SU-DHL-6 (cell line): Measurements from ENCODE around the gene GABRR1.

Experiments used
- H2AFZ ChIP-seq: fragments of 200-600 bp; sonication (generic); 2 replicates; pipeline ENCODE4 v1.6.1; 2014; ENCODE audit warnings: low read depth, mild to moderate bottlenecking, moderate library complexity, mixed read lengths, antibody characterized with exemption, low read length; ENCODE audit not compliant: severe bottlenecking
- H3F3A ChIP-seq: fragments of 200-600 bp; shearing (Covaris generic); 2 replicates; pipeline ENCODE4 v1.6.0; 2016; ENCODE audit warnings: antibody characterized with exemption, mild to moderate bottlenecking; ENCODE audit not compliant: insufficient read depth
- H3K27ac ChIP-seq: fragments of 200-600 bp; sonication (generic); 2 replicates; pipeline ENCODE4 v1.5.1; 2016; ENCODE audit warnings: low read depth, mild to moderate bottlenecking, low read length, moderate library complexity, mixed read lengths
- H3K27me3 ChIP-seq: fragments of 200-600 bp; sonication (generic), shearing (Covaris generic); 2 replicates; pipeline ENCODE4 v1.6.0; 2014; ENCODE audit warnings: mild to moderate bottlenecking, low read length
- H3K36me3 ChIP-seq: fragments of 200-600 bp; sonication (generic); 2 replicates; pipeline ENCODE4 v1.6.1; 2014; ENCODE audit warnings: mild to moderate bottlenecking, low read length, mixed read lengths
- H3K4me2 ChIP-seq: fragments of 300-600, 200-600 bp; shearing (Covaris generic), sonication (generic); 2 replicates; pipeline ENCODE4 v1.6.0; 2014; ENCODE audit warnings: low read length, low read depth, mild to moderate bottlenecking; ENCODE audit not compliant: poor library complexity, severe bottlenecking
- H3K4me3 ChIP-seq: fragments of 200-600 bp; sonication (generic); 2 replicates; pipeline ENCODE4 v1.5.1; 2014; ENCODE audit warnings: antibody characterized with exemption, low read length, mild to moderate bottlenecking, mixed read lengths; ENCODE audit not compliant: insufficient read depth, poor library complexity, severe bottlenecking
- H3K79me2 ChIP-seq: fragments of 200-600 bp; sonication (generic); 2 replicates; pipeline ENCODE4 v1.6.1; 2014; ENCODE audit warnings: mild to moderate bottlenecking, low read length, moderate library complexity; ENCODE audit not compliant: insufficient read depth
- H3K9ac ChIP-seq: fragments of 200-600 bp; sonication (generic); 2 replicates; pipeline ENCODE4 v1.7.0; 2014; ENCODE audit warnings: mild to moderate bottlenecking, low read length
- H3K9me2 ChIP-seq: fragments of 200-600 bp; sonication (generic); replicated peaks from 2 replicates; pipeline ENCODE4 v1.6.1; 2014; ENCODE audit warnings: low read length; ENCODE audit not compliant: insufficient read depth
- H3K9me3 ChIP-seq: fragments of 200-600 bp; sonication (generic); 2 replicates; pipeline ENCODE4 v1.6.1; 2014; ENCODE audit warnings: low read length, mixed read lengths; ENCODE audit not compliant: insufficient read depth
- H4K20me1 ChIP-seq: fragments of 200-600 bp; sonication (generic); 2 replicates; pipeline ENCODE4 v1.6.1; 2014; ENCODE audit warnings: low read depth, mild to moderate bottlenecking, antibody characterized with exemption, low read length, moderate library complexity, mixed read lengths
- CTCF ChIP-seq: fragments of 200-600 bp; sonication (generic); IDR thresholded peaks from one replicate; pipeline ENCODE4 v1.5.1; 2017; ENCODE audit warnings: antibody characterized with exemption, mild to moderate bottlenecking, low read length, moderate library complexity; ENCODE audit not compliant: insufficient read depth, poor library complexity, severe bottlenecking
- EZH2phosphoT487 ChIP-seq: fragments of 200-600 bp; sonication (generic), shearing (Covaris generic); conservative IDR thresholded peaks from 2 replicates; pipeline ENCODE4 v1.6.1; 2018; ENCODE audit warnings: mild to moderate bottlenecking, antibody characterized with exemption, low read length, moderate library complexity, mixed read lengths

GABRR1 gene

GRCh38 chr6:89140347-89141156 is 76.6 kb downstream of the GABRR1 start:
- H3K9me3 ChIP-seq: no peaks in the 10 kb centered on the region

GRCh38 chr6:89139509-89140346 is 77.4 kb downstream of the GABRR1 start:
- Histone ChIP-seq H2AFZ (no peak overlapping the region), H4K20me1 (no peaks in the 10 kb centered on the region), H3K79me2 (no peaks in the 10 kb centered on the region), H3K9ac (no peak overlapping the region), H3K4me2 (no peak overlapping the region), H3K36me3 (no peaks in the 10 kb centered on the region), H3F3A (peaks cover 3% of the 10 kb centered on the region), H3K4me3 (no peak overlapping the region), H3K9me2 (no peaks in the 10 kb centered on the region), H3K27ac (no peak overlapping the region), H3K9me3 (no peaks in the 10 kb centered on the region), H3K27me3 (no peaks in the 10 kb centered on the region)
- TF ChIP-seq CTCF (no peak), EZH2phosphoT487 (no peak)

More at GRCh38 chr6:89140347-89141156, 76.6 kb downstream of the GABRR1 start:
- TF ChIP-seq EZH2phosphoT487 (no peak), CTCF (no peak)
- no peak overlapping the region for H3K9ac ChIP-seq
- no peak overlapping the region for H3K4me2 ChIP-seq
- no peak overlapping the region for H3K4me3 ChIP-seq
- no peaks in the 10 kb centered on the region for H3K9me2 ChIP-seq
- H2AFZ ChIP-seq: no peak overlapping the region
- H3K36me3 ChIP-seq: no peaks in the 10 kb centered on the region
- peaks cover 12% of the 10 kb centered on the region for H3F3A ChIP-seq
- H3K27me3 ChIP-seq: no peaks in the 10 kb centered on the region
- no peaks in the 10 kb centered on the region for H3K79me2 ChIP-seq
- no peaks in the 10 kb centered on the region for H4K20me1 ChIP-seq
- H3K27ac ChIP-seq: no peak overlapping the region

GRCh38 chr6:89138173-89138572 is 79.0 kb downstream of the GABRR1 start:
- Histone ChIP-seq H3K79me2 (no peaks in the 10 kb centered on the region), H3K27me3 (no peaks in the 10 kb centered on the region), H3K27ac (no peak overlapping the region), H4K20me1 (no peaks in the 10 kb centered on the region), H3F3A (no peaks in the 10 kb centered on the region), H3K4me3 (no peak overlapping the region), H3K9ac (no peak overlapping the region), H2AFZ (no peak overlapping the region), H3K9me2 (no peaks in the 10 kb centered on the region), H3K9me3 (no peaks in the 10 kb centered on the region), H3K4me2 (no peak overlapping the region), H3K36me3 (no peaks in the 10 kb centered on the region)
- TF ChIP-seq CTCF (no peak), EZH2phosphoT487 (no peak)
